Tibial nerve (tissue), 4 donors: ENCODE data around the gene IPO13.

Experiments used
- CTCF ChIP-seq, 5 experiments: fragments of 200-600 bp in 3 of 5; fragments of 450-650 bp in 2 of 5; sonication (generic) in 3 of 5; IDR thresholded peaks; one replicate each; pipeline ENCODE4 v1.5.1; 2016 to 2019; ENCODE audit warnings: antibody characterized with exemption in 5 of 5, mild to moderate bottlenecking in 3 of 5, moderate library complexity in 2 of 5
- EP300 ChIP-seq, 2 donors: sonication (generic); formaldehyde crosslinking; IDR thresholded peaks; one replicate each; pipeline ENCODE4 v1.6.1; 2017; ENCODE audit warnings: antibody characterized with exemption in 2 of 2, mild to moderate bottlenecking in 1 of 2

- TF ChIP-seq CTCF (IDR thresholded peaks at IDR 0.05) (no peak), EP300 (IDR thresholded peaks at IDR 0.05) (no peak)
These were observed 50.0 kb downstream of the IPO13 start for GRCh38 chr1:43996733-43997115.
